ENCODE measurements around the gene HSD17B13.

GRCh38 chr4:87268411-87268810, 54.3 kb downstream of the HSD17B13 start:
- no peak for TF ChIP-seq POLR2A (IDR thresholded peaks at IDR 0.05; ENCODE audit: low read depth, low read length)
- no peak for TF ChIP-seq CTCF (conservative IDR thresholded peaks at IDR 0.05; ENCODE audit: low read depth, low read length)
- no peak for TF ChIP-seq RCOR1 (IDR thresholded peaks at IDR 0.05; ENCODE audit: insufficient replicate concordance, low read length)
- no peak for TF ChIP-seq RFX5 (IDR thresholded peaks at IDR 0.05; ENCODE audit: low read depth, low read length)
- no peak for TF ChIP-seq NFE2L2 (IDR thresholded peaks at IDR 0.05; ENCODE audit: low read depth, low read length)
- TF ChIP-seq CEBPB (IDR thresholded peaks at IDR 0.05; ENCODE audit: low read depth, low read length) = no peak
- TF ChIP-seq MXI1 (IDR thresholded peaks at IDR 0.05; ENCODE audit: borderline replicate concordance, low read depth, low read length) = no peak

Measured in IMR-90 (cell line).